Stimulated activated CD4-positive, alpha-beta T cell treated with anti-CD3 and anti-CD28 coated beads, Interleukin-15, amount 100 ng/mL, for 48 hours (primary cell): ENCODE results near the gene MAT2A.
"Not testable (repeated sequence)": the region's sequence is repeated elsewhere in the genome, so short reads cannot be mapped to it uniquely, and the experiment has no call there.

ENCODE experiments used
- DNase-seq, 2 donors: peaks; one replicate each; pipeline ENCODE4 v3.0.0-alpha.2; 2020; ENCODE audit warnings: low read depth in 2 of 2

Gene MAT2A

GRCh38 chr2:85547859-85548607 lies 9.1 kb downstream of the MAT2A start:
- no peak for DNase-seq

GRCh38 chr2:85548608-85548900 lies 9.6 kb downstream of the MAT2A start:
- DNase-seq: no peak

- no peak for DNase-seq
Observed at GRCh38 chr2:85549095-85549494, 10.1 kb downstream of the MAT2A start.

GRCh38 chr2:85549826-85550225 lies 10.9 kb downstream of the MAT2A start:
- DNase-seq: no peak

- DNase-seq: no peak
Observed at GRCh38 chr2:85550486-85550885, 11.5 kb downstream of the MAT2A start.

- DNase-seq: peak; percentile 71 to 79
Observed at GRCh38 chr2:85551698-85552678, 13.0 kb downstream of the MAT2A start.

GRCh38 chr2:85553184-85553583 lies 14.2 kb downstream of the MAT2A start:
- DNase-seq: no peak

- no peak for DNase-seq
Observed at GRCh38 chr2:85554980-85555612, 16.1 kb downstream of the MAT2A start.

- no peak for DNase-seq
Observed at GRCh38 chr2:85557130-85557529, 18.2 kb downstream of the MAT2A start.

GRCh38 chr2:85558160-85558559 lies 19.2 kb downstream of the MAT2A start:
- DNase-seq: no peak

GRCh38 chr2:85560403-85560726 lies 21.4 kb downstream of the MAT2A start:
- not testable (repeated sequence) for DNase-seq

GRCh38 chr2:85560812-85561279 lies 21.9 kb downstream of the MAT2A start:
- no peak for DNase-seq

- peak; percentile 92 to 96 for DNase-seq
Observed at GRCh38 chr2:85561280-85562212, 22.6 kb downstream of the MAT2A start, which contains the start of gene GGCX. GGCX (minus strand) TSS chr2:85561493; CDS start chr2:85561428, 65 bp downstream.

GRCh38 chr2:85564144-85564563 lies 25.2 kb downstream of the MAT2A start:
- no peak for DNase-seq

GRCh38 chr2:85566265-85566664 lies 27.3 kb downstream of the MAT2A start:
- DNase-seq: no peak

- no peak for DNase-seq
Observed at GRCh38 chr2:85575739-85576138, 36.8 kb downstream of the MAT2A start.

GRCh38 chr2:85577063-85577385 lies 38.1 kb downstream of the MAT2A start:
- DNase-seq: no peak

GRCh38 chr2:85577386-85578242 lies 38.6 kb downstream of the MAT2A start, which contains the start of gene VAMP8:
VAMP8 (plus strand) TSS chr2:85577586; CDS start chr2:85577647, 61 bp downstream.
- peak; percentile 39 to 61 for DNase-seq

- DNase-seq: no peak
Observed at GRCh38 chr2:85578243-85579180, 39.5 kb downstream of the MAT2A start.
